ENCODE data around the gene ISCU. TPM values are rescaled to one million over a fixed set of nuclear protein-coding genes. Genes with fewer than 3 reads are reported as not detected.

Gene ISCU
- total RNA-seq, 2 donors from 2014 or later = 63.1 to 66.0 TPM

- Histone ChIP-seq H3K9ac (ENCODE audit: extremely low read depth, low read length, poor library complexity, severe bottlenecking) (no peak overlapping the region), H3K4me3 (ENCODE audit: low read length) (no peak overlapping the region), H3K27ac (ENCODE audit: low read depth, low read length) (no peak overlapping the region), H3K36me3 (ENCODE audit: control insufficient read depth, insufficient read depth, low read length) (no peaks in the 10 kb centered on the region), H3K4me1 (ENCODE audit: control insufficient read depth, insufficient read depth, low read length) (no peaks in the 10 kb centered on the region), H3K27me3 (ENCODE audit: control insufficient read depth, insufficient read depth, low read length, poor library complexity, severe bottlenecking) (no peaks in the 10 kb centered on the region), H3K9me3 (ENCODE audit: control insufficient read depth, low read length) (no peaks in the 10 kb centered on the region)
- 89 to 95% methylated on average over 7 to 9 of the region's 9 CpGs for WGBS, 2 experiments (ENCODE audit: insufficient coverage in 1 of 2, insufficient read length in 1 of 2)
- Mint-ChIP-seq H3K4me1 (no peaks in the 10 kb centered on the region), H3K27ac (no peak overlapping the region), H3K4me3 (no peak overlapping the region), H3K36me3 (ENCODE audit: low read depth) (no peaks in the 10 kb centered on the region), H3K9me3 (no peaks in the 10 kb centered on the region), H3K27me3 (ENCODE audit: insufficient read depth) (no peaks in the 10 kb centered on the region)
- DNase-seq = no peak
- TF ChIP-seq CTCF (conservative IDR thresholded peaks at IDR 0.05) = no peak
Observed at GRCh38 chr12:108582509-108582908, 20.1 kb downstream of the ISCU start.

GRCh38 chr12:108582978-108583770 lies 20.8 kb downstream of the ISCU start:
- Histone ChIP-seq H3K4me1 (ENCODE audit: control insufficient read depth, insufficient read depth, low read length) (no peaks in the 10 kb centered on the region), H3K36me3 (ENCODE audit: control insufficient read depth, insufficient read depth, low read length) (no peaks in the 10 kb centered on the region), H3K27ac (ENCODE audit: low read depth, low read length) (no peak overlapping the region), H3K4me3 (ENCODE audit: low read length) (no peak overlapping the region), H3K27me3 (ENCODE audit: control insufficient read depth, insufficient read depth, low read length, poor library complexity, severe bottlenecking) (no peaks in the 10 kb centered on the region), H3K9ac (ENCODE audit: extremely low read depth, low read length, poor library complexity, severe bottlenecking) (no peak overlapping the region), H3K9me3 (ENCODE audit: control insufficient read depth, low read length) (no peaks in the 10 kb centered on the region)
- H3K4me1 Mint-ChIP-seq = no peaks in the 10 kb centered on the region
- DNase-seq = no peak
- H3K9me3 Mint-ChIP-seq = no peaks in the 10 kb centered on the region
- H3K4me3 Mint-ChIP-seq = no peak overlapping the region
- no peaks in the 10 kb centered on the region for H3K27me3 Mint-ChIP-seq (ENCODE audit: insufficient read depth)
- H3K27ac Mint-ChIP-seq = no peak overlapping the region
- no peaks in the 10 kb centered on the region for H3K36me3 Mint-ChIP-seq (ENCODE audit: low read depth)
- TF ChIP-seq CTCF (conservative IDR thresholded peaks at IDR 0.05) = no peak
- WGBS, 2 experiments (ENCODE audit: insufficient coverage in 1 of 2, insufficient read length in 1 of 2) = 90 to 98% methylated on average over 6 to 10 of the region's 10 CpGs

GRCh38 chr12:108583991-108584390 lies 21.6 kb downstream of the ISCU start:
- Histone ChIP-seq H3K9ac (ENCODE audit: extremely low read depth, low read length, poor library complexity, severe bottlenecking) (no peak overlapping the region), H3K27me3 (ENCODE audit: control insufficient read depth, insufficient read depth, low read length, poor library complexity, severe bottlenecking) (no peaks in the 10 kb centered on the region), H3K4me3 (ENCODE audit: low read length) (no peak overlapping the region), H3K4me1 (ENCODE audit: control insufficient read depth, insufficient read depth, low read length) (no peaks in the 10 kb centered on the region), H3K36me3 (ENCODE audit: control insufficient read depth, insufficient read depth, low read length) (no peaks in the 10 kb centered on the region), H3K9me3 (ENCODE audit: control insufficient read depth, low read length) (no peaks in the 10 kb centered on the region), H3K27ac (ENCODE audit: low read depth, low read length) (no peak overlapping the region)
- Mint-ChIP-seq H3K9me3 (no peaks in the 10 kb centered on the region), H3K27ac (no peak overlapping the region), H3K36me3 (ENCODE audit: low read depth) (no peaks in the 10 kb centered on the region), H3K4me3 (no peak overlapping the region), H3K27me3 (ENCODE audit: insufficient read depth) (no peaks in the 10 kb centered on the region), H3K4me1 (peaks cover 3% of the 10 kb centered on the region)
- 75 to 95% methylated on average over 3 to 7 of the region's 7 CpGs for WGBS, 2 experiments (ENCODE audit: insufficient coverage in 1 of 2, insufficient read length in 1 of 2)
- DNase-seq = no peak
- TF ChIP-seq CTCF (conservative IDR thresholded peaks at IDR 0.05) = no peak

Data from endodermal cell (in vitro differentiated cells).